GM06990 (cell line): ENCODE data around the gene DPP4.

Experiments
- DNase-seq: peaks from one replicate; pipeline ENCODE4 v3.0.0-alpha.2; 2011; ENCODE audit not compliant: insufficient read length; ENCODE audit errors: extremely low read depth
- H3K27me3 ChIP-seq: replicated peaks from 2 replicates; pipeline ENCODE4 v1.6.0; 2011; ENCODE audit warnings: low read length; ENCODE audit not compliant: control insufficient read depth, insufficient read depth
- H3K36me3 ChIP-seq: 2 replicates; pipeline ENCODE4 v1.5.1; 2011; ENCODE audit warnings: low read length; ENCODE audit not compliant: control insufficient read depth, insufficient read depth
- H3K4me3 ChIP-seq: replicated peaks from 2 replicates; pipeline ENCODE4 v1.5.1; 2011; ENCODE audit warnings: low read depth, mild to moderate bottlenecking, control low read depth, low read length
- TF ChIP-seq, protein P1 (sequence below): IDR thresholded peaks from 2 replicates; pipeline ENCODE4 v1.5.1; 2011; ENCODE audit warnings: low read length, control low read depth, mild to moderate bottlenecking, inconsistent platforms; ENCODE audit not compliant: insufficient read depth, poor library complexity, severe bottlenecking

Gene DPP4

GRCh38 chr2:162106146-162106551, 32.1 kb upstream of the DPP4 start:
- Histone ChIP-seq H3K4me3 (no peak overlapping the region), H3K36me3 (no peaks in the 10 kb centered on the region), H3K27me3 (no peaks in the 10 kb centered on the region; the same call in 1 of the 2 replicates)
- TF ChIP-seq, protein P1, sequence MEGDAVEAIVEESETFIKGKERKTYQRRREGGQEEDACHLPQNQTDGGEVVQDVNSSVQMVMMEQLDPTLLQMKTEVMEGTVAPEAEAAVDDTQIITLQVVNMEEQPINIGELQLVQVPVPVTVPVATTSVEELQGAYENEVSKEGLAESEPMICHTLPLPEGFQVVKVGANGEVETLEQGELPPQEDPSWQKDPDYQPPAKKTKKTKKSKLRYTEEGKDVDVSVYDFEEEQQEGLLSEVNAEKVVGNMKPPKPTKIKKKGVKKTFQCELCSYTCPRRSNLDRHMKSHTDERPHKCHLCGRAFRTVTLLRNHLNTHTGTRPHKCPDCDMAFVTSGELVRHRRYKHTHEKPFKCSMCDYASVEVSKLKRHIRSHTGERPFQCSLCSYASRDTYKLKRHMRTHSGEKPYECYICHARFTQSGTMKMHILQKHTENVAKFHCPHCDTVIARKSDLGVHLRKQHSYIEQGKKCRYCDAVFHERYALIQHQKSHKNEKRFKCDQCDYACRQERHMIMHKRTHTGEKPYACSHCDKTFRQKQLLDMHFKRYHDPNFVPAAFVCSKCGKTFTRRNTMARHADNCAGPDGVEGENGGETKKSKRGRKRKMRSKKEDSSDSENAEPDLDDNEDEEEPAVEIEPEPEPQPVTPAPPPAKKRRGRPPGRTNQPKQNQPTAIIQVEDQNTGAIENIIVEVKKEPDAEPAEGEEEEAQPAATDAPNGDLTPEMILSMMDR = no peak
- DNase-seq = no peak

GRCh38 chr2:162103443-162104009, 29.5 kb upstream of the DPP4 start:
- H3K27me3 ChIP-seq = no peaks in the 10 kb centered on the region; the same call in 1 of the 2 replicates
- H3K4me3 ChIP-seq = no peak overlapping the region
- no peak for DNase-seq
- H3K36me3 ChIP-seq = no peaks in the 10 kb centered on the region
- TF ChIP-seq, protein P1 = no peak

GRCh38 chr2:162100579-162100978, 26.6 kb upstream of the DPP4 start:
- Histone ChIP-seq H3K36me3 (no peaks in the 10 kb centered on the region), H3K27me3 (no peaks in the 10 kb centered on the region; the same call in 1 of the 2 replicates), H3K4me3 (no peak overlapping the region)
- TF ChIP-seq, protein P1 = no peak
- no peak for DNase-seq

DNA sequence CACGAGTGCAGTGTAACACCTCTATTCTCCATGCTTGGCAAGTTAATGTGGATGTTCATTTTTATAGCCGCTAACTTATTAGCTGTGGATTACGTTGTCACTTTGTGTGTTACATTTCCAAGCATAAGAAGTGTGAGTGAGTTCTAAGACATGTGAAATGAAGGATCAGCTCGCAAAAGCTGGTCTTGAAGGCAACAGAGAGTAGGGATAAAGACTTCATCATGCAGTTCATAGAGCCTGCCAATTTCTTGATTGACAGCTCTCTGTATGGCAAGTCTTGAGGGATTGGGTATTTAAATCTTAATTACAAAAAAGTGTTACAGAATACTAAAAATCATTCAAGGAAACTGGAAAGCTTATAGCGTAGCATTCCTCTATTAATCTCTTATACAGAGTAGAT, 25.8 kb upstream of the DPP4 start:
- Histone ChIP-seq H3K27me3 (no peaks in the 10 kb centered on the region; the same call in 1 of the 2 replicates), H3K36me3 (no peaks in the 10 kb centered on the region), H3K4me3 (no peak overlapping the region)
- no peak for DNase-seq
- TF ChIP-seq, protein P1 = no peak

- DNase-seq = no peak
- Histone ChIP-seq H3K27me3 (no peaks in the 10 kb centered on the region; the same call in 1 of the 2 replicates), H3K36me3 (no peaks in the 10 kb centered on the region), H3K4me3 (no peak overlapping the region)
- TF ChIP-seq, protein P1 = no peak
Observed at GRCh38 chr2:162092658-162093556, 18.9 kb upstream of the DPP4 start.
